Keratinocyte (primary cell): ENCODE results near the gene NCKAP1.

Experiments used
- EZH2 ChIP-seq: IDR thresholded peaks from one replicate; pipeline ENCODE4 v1.6.1; 2012; ENCODE audit warnings: inconsistent platforms, mild to moderate bottlenecking, low read length, moderate library complexity
- TF ChIP-seq, protein P1 (sequence below), 3 experiments: IDR thresholded peaks in 1 of 3; conservative IDR thresholded peaks in 1 of 3; optimal IDR thresholded peaks in 1 of 3; 2 replicates in 2 of 3; 3 replicates in 1 of 3; pipeline versions ENCODE3 to v1.5.1; 2011; ENCODE audit warnings: low read length in 3 of 3, mild to moderate bottlenecking in 3 of 3, moderate library complexity in 2 of 3, control low read depth in 1 of 3, inconsistent platforms in 1 of 3; ENCODE audit not compliant: insufficient read depth in 2 of 3; ENCODE audit errors: extremely low read depth in 1 of 3

DNA sequence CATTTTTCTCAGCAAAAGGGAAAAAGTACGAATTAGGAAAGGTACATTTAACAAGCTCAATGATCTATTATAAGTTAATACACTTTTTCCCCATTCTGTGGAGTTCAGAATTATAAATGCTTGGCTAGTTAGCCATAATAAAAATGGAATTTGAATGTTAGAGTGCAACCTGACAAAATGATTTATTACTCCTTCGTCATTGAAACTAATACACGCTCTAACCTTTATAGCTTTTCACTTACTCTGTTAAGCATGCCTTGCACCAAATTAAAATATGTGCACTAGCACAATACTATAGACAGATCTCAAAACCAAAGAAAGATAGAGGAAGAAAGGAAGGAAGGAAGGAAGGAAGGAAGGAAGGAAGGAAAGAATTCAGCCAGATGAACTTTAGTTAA lies 125.7 kb downstream of the NCKAP1 start:
- TF ChIP-seq, protein P1, sequence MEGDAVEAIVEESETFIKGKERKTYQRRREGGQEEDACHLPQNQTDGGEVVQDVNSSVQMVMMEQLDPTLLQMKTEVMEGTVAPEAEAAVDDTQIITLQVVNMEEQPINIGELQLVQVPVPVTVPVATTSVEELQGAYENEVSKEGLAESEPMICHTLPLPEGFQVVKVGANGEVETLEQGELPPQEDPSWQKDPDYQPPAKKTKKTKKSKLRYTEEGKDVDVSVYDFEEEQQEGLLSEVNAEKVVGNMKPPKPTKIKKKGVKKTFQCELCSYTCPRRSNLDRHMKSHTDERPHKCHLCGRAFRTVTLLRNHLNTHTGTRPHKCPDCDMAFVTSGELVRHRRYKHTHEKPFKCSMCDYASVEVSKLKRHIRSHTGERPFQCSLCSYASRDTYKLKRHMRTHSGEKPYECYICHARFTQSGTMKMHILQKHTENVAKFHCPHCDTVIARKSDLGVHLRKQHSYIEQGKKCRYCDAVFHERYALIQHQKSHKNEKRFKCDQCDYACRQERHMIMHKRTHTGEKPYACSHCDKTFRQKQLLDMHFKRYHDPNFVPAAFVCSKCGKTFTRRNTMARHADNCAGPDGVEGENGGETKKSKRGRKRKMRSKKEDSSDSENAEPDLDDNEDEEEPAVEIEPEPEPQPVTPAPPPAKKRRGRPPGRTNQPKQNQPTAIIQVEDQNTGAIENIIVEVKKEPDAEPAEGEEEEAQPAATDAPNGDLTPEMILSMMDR (optimal IDR thresholded peaks at IDR 0.05 in 1 of 3, IDR thresholded peaks at IDR 0.05 in 1 of 3, conservative IDR thresholded peaks at IDR 0.05 in 1 of 3; ENCODE audit: extremely low read depth in 1 of 3, insufficient read depth in 2 of 3, low read length in 3 of 3): no peak
- TF ChIP-seq EZH2: no peak
